GM23338 (cell line): Measurements from ENCODE around the gene RXFP1. TPM values are rescaled to one million over a fixed set of nuclear protein-coding genes. Genes with fewer than 3 reads are reported as not detected.

Experiments used
- ATAC-seq: fragments of 200-7000 bp; cut with Tn5 transposase; 3 replicates; pipeline ENCODE4 v1.9.1; 2020
- DNase-seq: peaks from one replicate; pipeline ENCODE4 v3.0.0-alpha.2; 2015; ENCODE audit warnings: low spot score
- H2AFZ ChIP-seq: fragments of 200-600 bp; sonication (generic); 2 replicates; pipeline ENCODE4 v1.8.0; 2016; ENCODE audit warnings: antibody characterized with exemption, mild to moderate bottlenecking, moderate library complexity
- H3F3A ChIP-seq: fragments of 200-600 bp; sonication (generic); replicated peaks from 2 replicates; pipeline ENCODE4 v1.8.0; 2017; ENCODE audit warnings: antibody characterized with exemption, mixed run types, low read depth
- H3K27ac ChIP-seq: fragments of 200-600 bp; sonication (generic); 2 replicates; pipeline ENCODE4 v1.6.1; 2016; ENCODE audit warnings: low read depth
- H3K27me3 ChIP-seq: fragments of 200-600 bp; sonication (generic); 2 replicates; pipeline ENCODE4 v1.8.0; 2016; ENCODE audit warnings: mild to moderate bottlenecking, mixed run types, moderate library complexity; ENCODE audit not compliant: insufficient read depth
- H3K36me3 ChIP-seq: fragments of 200-600 bp; sonication (generic); 2 replicates; pipeline ENCODE4 v1.8.0; 2016; ENCODE audit warnings: mild to moderate bottlenecking; ENCODE audit not compliant: insufficient read depth
- H3K4me1 ChIP-seq: fragments of 200-600 bp; sonication (generic); 2 replicates; pipeline ENCODE4 v1.8.0; 2016; ENCODE audit warnings: mild to moderate bottlenecking, moderate library complexity; ENCODE audit not compliant: insufficient read depth
- H3K4me2 ChIP-seq: fragments of 200-600 bp; sonication (generic); 2 replicates; pipeline ENCODE4 v1.7.1; 2017; ENCODE audit warnings: mixed run types
- H3K4me3 ChIP-seq: fragments of 200-600 bp; sonication (generic); 2 replicates; pipeline ENCODE4 v1.6.1; 2016; ENCODE audit warnings: mixed run types
- H3K79me2 ChIP-seq: fragments of 200-600 bp; sonication (generic); replicated peaks from 2 replicates; pipeline ENCODE4 v1.8.0; 2017; ENCODE audit warnings: mild to moderate bottlenecking; ENCODE audit not compliant: insufficient read depth
- H3K9me2 ChIP-seq: fragments of 200-600 bp; sonication (generic); 2 replicates; pipeline ENCODE4 v1.8.0; 2017; ENCODE audit not compliant: insufficient read depth
- H4K20me1 ChIP-seq: fragments of 200-600 bp; sonication (generic); replicated peaks from 2 replicates; pipeline ENCODE4 v1.8.0; 2017; ENCODE audit warnings: mild to moderate bottlenecking; ENCODE audit not compliant: insufficient read depth
- H3K27ac Mint-ChIP-seq: 2 replicates; pipeline ENCODE4 v1.8.0; 2020; ENCODE audit warnings: inconsistent platforms, mild to moderate bottlenecking, moderate library complexity, mixed read lengths
- H3K27me3 Mint-ChIP-seq: 3 replicates; pipeline ENCODE4 v1.8.0; 2022; ENCODE audit warnings: low read depth, mild to moderate bottlenecking, moderate library complexity, mixed read lengths, inconsistent platforms; ENCODE audit not compliant: insufficient read depth, poor library complexity
- H3K36me3 Mint-ChIP-seq: 3 replicates; pipeline ENCODE4 v1.8.0; 2021; ENCODE audit warnings: low read depth, mild to moderate bottlenecking, inconsistent platforms, moderate library complexity, mixed read lengths
- H3K4me1 Mint-ChIP-seq: 3 replicates; pipeline ENCODE4 v1.8.0; 2020; ENCODE audit warnings: mild to moderate bottlenecking, inconsistent platforms, mixed read lengths
- H3K4me3 Mint-ChIP-seq: 3 replicates; pipeline ENCODE4 v1.8.0; 2021; ENCODE audit warnings: moderate library complexity, mild to moderate bottlenecking, inconsistent platforms, mixed read lengths
- H3K9me3 Mint-ChIP-seq: 3 replicates; pipeline ENCODE4 v1.8.0; 2020; ENCODE audit warnings: moderate library complexity, mild to moderate bottlenecking, inconsistent platforms, mixed read lengths
- CREB1 ChIP-seq: fragments of 250-450 bp; sonication (Bioruptor Pico); IDR thresholded peaks from 2 replicates; pipeline ENCODE4 v1.5.0; 2020; ENCODE audit warnings: low read depth, mild to moderate bottlenecking, moderate library complexity
- CTCF ChIP-seq, 2 experiments: fragments of 200-600 bp in 1 of 2; sonication (generic) in 1 of 2; conservative IDR thresholded peaks; 2 replicates each; pipeline versions ENCODE4 v1.5.1 to v1.6.1; 2016 to 2017; ENCODE audit warnings: antibody characterized with exemption in 2 of 2, low read depth in 2 of 2, mild to moderate bottlenecking in 2 of 2, moderate library complexity in 1 of 2
- ETS1 ChIP-seq: IDR thresholded peaks from 2 replicates; pipeline ENCODE4 v1.6.1; 2016; ENCODE audit warnings: antibody characterized with exemption
- EZH2 ChIP-seq: fragments of 200-600 bp; sonication (generic); IDR thresholded peaks from one replicate; pipeline ENCODE4 v1.8.0; 2017; ENCODE audit warnings: antibody characterized with exemption, mild to moderate bottlenecking, low read depth; ENCODE audit not compliant: unreplicated experiment
- EZH2phosphoT487 ChIP-seq: fragments of 200-600 bp; sonication (generic); IDR thresholded peaks from one replicate; pipeline ENCODE4 v1.8.1; 2018; ENCODE audit warnings: antibody characterized with exemption; ENCODE audit not compliant: unreplicated experiment
- JUNB ChIP-seq: IDR thresholded peaks from one replicate; pipeline ENCODE4 v1.6.1; 2016; ENCODE audit warnings: antibody characterized with exemption; ENCODE audit not compliant: unreplicated experiment
- NANOG ChIP-seq: IDR thresholded peaks from 2 replicates; pipeline ENCODE4 v1.6.1; 2016; ENCODE audit warnings: antibody characterized with exemption, borderline replicate concordance
- POLR2AphosphoS5 ChIP-seq: IDR thresholded peaks from 2 replicates; pipeline ENCODE4 v1.6.1; 2016; ENCODE audit warnings: antibody characterized with exemption, low read depth
- REST ChIP-seq: IDR thresholded peaks from one replicate; pipeline ENCODE4 v1.6.1; 2018; ENCODE audit warnings: antibody characterized with exemption; ENCODE audit not compliant: unreplicated experiment
- STAT1 ChIP-seq: IDR thresholded peaks from one replicate; pipeline ENCODE4 v1.6.1; 2016; ENCODE audit warnings: antibody characterized with exemption; ENCODE audit not compliant: unreplicated experiment
- ZNF114 ChIP-seq: fragments of 250-450 bp; sonication (Bioruptor Pico); IDR thresholded peaks from 2 replicates; pipeline ENCODE4 v1.5.0; 2020; ENCODE audit warnings: mild to moderate bottlenecking, moderate library complexity
- ZNF331 ChIP-seq: fragments of 250-450 bp; sonication (Bioruptor Pico); IDR thresholded peaks from 2 replicates; pipeline ENCODE4 v1.5.0; 2020; ENCODE audit warnings: low read depth, mild to moderate bottlenecking, moderate library complexity
- ZNF462 ChIP-seq: fragments of 250-450 bp; sonication (Bioruptor Pico); IDR thresholded peaks from 2 replicates; pipeline ENCODE4 v1.5.0; 2020; ENCODE audit warnings: mild to moderate bottlenecking, moderate library complexity
- polyA plus RNA-seq: library from polyadenylated mRNA; unstranded; fragments of >200 nt; fragmentation: Nextera tagmentation; extraction: Ambion mirVana; gene quantifications from 2 replicates; pipeline ENCODE4 v1.2.1, GENCODE V29; 2016
- total RNA-seq: library from RNA; depleted of rRNA; stranded (reverse); fragments of >200 nt; shearing (Covaris generic); gene quantifications from 2 replicates; pipeline ENCODE4 v1.2.3, GENCODE V29; 2014

The RXFP1 gene
- total and polyA plus RNA-seq, 2 experiments from 2014 or later: 0.63 TPM; not detected in 1

GRCh38 chr4:158621729-158622128 lies 100.0 kb downstream of the RXFP1 start:
- Mint-ChIP-seq H3K4me3 (no peak overlapping the region), H3K4me1 (peaks cover 12% of the 10 kb centered on the region; the same call in 2 of the 3 replicates), H3K36me3 (no peaks in the 10 kb centered on the region), H3K27ac (no peak overlapping the region), H3K27me3 (no peaks in the 10 kb centered on the region), H3K9me3 (no peaks in the 10 kb centered on the region)
- Histone ChIP-seq H3K27me3 (no peaks in the 10 kb centered on the region), H2AFZ (no peak overlapping the region), H3F3A (no peaks in the 10 kb centered on the region), H3K79me2 (no peaks in the 10 kb centered on the region), H3K4me1 (no peaks in the 10 kb centered on the region), H3K4me2 (no peak overlapping the region), H4K20me1 (no peaks in the 10 kb centered on the region), H3K9me2 (no peaks in the 10 kb centered on the region), H3K27ac (no peak overlapping the region), H3K36me3 (no peaks in the 10 kb centered on the region), H3K4me3 (no peak overlapping the region)
- ATAC-seq: no peak
- TF ChIP-seq CREB1 (CRISPR knock-in tag) (no peak), ZNF331 (CRISPR knock-in tag) (no peak), ZNF462 (CRISPR knock-in tag) (no peak), EZH2phosphoT487 (no peak), JUNB (no peak), CTCF (conservative IDR thresholded peaks at IDR 0.05; ENCODE audit: low read depth in 2 of 2) (no peak), POLR2AphosphoS5 (no peak), REST (no peak), ZNF114 (CRISPR knock-in tag) (no peak), EZH2 (no peak), ETS1 (no peak), STAT1 (no peak), NANOG (no peak)
- DNase-seq: no peak
